GM18511 (cell line): ENCODE measurements around the gene DTX2.
"Not testable (repeated sequence)": the region's sequence is repeated elsewhere in the genome, so short reads cannot be mapped to it uniquely, and the experiment has no call there.

Experiments
- ATAC-seq: cut with Tn5 transposase; IDR thresholded peaks from one replicate; pipeline ENCODE4 v1.9.1; 2021; ENCODE audit warnings: mild to moderate bottlenecking, moderate library complexity; ENCODE audit not compliant: unreplicated experiment

DTX2 gene

DNA sequence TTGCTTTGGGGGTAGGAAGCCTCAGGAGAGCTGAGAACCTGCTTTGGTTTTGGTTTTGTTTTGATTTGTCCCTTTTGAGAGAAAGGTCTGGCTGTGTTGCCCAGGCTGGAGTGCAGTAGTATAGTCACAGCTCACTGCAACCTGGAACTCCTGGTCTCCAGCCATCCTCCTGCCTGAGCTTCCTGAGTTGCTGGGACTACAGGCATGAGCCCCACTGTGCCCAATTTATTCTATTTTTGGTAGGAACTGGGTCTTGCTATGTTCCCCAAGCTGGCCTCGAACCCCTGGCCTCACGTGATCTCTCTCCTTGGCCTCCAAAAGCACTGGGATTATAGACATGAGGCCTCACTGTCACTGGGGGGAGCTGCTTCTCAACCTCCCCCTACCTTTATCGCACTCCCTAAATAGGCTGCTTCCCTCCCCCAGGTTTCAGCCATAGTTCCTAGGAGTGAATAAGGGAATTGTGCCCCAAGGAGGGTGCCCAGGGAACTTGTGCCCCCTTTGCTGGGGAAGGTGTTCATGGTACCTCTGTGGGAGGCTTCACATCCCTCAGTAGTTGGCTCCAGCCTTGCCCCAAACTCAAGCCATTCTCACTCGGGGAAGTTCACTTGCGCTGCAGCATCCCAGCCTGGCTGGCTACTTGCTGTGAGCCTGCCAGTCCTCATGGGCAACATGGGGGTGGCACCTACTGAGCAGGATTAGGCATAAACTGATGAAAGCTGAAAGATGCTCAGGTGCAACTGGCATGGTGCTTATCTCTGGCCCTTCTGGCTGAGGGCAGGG, 18.7 kb upstream of the DTX2 start:
- not testable (repeated sequence) for ATAC-seq

DNA sequence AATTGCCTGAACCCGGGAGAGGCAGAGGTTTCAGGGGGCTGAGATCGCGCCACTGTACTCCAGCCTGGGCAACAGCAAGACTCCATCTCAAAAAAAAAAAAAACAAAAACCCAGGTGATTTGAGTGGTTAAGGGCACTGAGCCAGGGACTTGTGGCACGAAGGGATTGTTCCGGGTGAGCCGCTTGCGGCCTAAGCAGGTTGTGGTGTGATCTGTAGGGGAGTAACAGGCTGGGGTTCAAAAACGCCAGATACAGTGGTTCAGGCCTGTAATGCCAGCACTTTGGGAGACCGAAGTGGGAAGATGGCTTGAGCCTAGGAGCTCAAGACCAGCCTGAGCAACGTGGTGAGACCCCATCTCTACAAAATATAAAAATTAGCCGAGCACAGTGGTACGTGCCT, 17.7 kb upstream of the DTX2 start:
- not testable (repeated sequence) for ATAC-seq

DNA sequence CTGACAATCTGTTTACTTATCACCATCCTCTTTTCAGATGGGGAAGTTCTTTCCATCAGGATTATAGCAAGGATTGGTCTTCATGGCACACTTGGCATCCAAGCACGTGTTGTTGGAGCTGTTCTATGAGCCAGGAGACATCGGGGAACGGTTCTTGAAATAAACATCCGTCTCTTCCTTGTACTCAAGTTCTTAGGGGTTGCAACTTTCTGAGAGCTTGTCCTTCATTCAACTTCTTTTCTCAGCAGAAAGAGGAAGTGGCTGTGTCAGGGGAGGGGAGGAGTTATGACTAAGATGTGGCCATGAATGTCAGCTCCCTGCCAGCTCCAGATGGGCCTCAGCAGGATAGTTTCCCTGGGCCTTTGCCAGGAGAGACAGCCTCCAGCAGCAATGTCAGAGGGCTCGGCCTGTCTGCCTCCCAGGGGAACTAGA, 15.9 kb upstream of the DTX2 start:
- peak; percentile 83 for ATAC-seq

DNA sequence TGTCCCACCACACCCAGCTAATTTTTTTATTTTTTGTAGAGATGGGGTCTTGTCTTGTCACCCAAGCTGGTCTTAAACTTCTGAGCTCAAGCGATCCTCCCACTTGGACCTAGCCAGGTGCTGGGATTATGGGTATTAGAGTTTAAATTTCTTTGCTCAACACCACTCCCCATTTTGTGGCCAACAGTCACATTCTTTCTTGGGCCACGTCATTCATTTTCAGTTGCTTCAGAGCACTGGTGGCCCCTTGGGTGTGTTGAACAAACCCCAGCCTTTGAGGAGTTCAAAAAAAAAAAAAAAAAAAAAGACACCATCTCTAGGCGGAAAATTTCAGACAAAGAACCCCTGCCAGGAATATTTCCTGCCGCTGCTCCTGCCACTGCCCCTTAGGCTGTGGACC, 4.5 kb upstream of the DTX2 start:
- ATAC-seq = not testable (repeated sequence)

DNA sequence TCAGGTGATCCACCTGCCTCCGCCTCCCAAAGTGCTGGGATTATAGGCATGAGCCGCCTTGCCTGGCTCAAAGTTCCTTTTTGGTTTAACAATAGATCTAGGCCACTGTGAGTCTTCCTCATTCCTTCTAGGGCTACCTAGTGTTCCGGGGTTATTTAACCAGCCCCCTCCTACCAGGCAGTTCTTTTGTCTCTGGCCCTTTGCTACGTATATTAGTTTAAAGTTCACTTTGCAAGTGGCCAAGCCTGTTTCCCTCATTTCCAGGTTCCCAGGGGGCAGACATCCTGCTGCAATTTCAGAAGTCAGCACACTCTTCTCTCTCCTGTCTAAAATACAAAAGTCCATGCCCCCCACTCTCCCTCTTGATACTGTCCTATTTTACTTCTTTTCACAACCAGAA, 3.0 kb upstream of the DTX2 start:
- ATAC-seq = not testable (repeated sequence)

DNA sequence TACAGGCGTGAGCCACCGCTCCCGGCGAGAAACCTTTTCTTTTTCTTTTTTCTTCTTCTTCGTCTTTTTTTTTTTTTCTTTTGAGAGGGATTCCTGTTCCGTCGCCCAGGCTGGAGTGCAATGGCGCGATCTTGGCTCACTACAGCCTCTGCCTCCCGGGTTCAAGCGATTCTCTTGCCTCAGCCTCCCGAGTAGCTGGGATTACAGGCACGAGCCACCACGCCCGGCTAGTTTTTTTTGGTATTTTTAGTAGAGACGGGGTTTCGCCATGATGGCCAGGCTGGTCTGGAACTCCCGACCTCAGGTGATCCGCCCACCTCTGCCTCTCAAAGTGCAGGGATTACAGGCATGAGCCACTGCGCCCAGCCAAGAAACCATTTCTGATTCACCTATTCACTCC, 742 bp upstream of the DTX2 start:
- ATAC-seq = not testable (repeated sequence)

DNA sequence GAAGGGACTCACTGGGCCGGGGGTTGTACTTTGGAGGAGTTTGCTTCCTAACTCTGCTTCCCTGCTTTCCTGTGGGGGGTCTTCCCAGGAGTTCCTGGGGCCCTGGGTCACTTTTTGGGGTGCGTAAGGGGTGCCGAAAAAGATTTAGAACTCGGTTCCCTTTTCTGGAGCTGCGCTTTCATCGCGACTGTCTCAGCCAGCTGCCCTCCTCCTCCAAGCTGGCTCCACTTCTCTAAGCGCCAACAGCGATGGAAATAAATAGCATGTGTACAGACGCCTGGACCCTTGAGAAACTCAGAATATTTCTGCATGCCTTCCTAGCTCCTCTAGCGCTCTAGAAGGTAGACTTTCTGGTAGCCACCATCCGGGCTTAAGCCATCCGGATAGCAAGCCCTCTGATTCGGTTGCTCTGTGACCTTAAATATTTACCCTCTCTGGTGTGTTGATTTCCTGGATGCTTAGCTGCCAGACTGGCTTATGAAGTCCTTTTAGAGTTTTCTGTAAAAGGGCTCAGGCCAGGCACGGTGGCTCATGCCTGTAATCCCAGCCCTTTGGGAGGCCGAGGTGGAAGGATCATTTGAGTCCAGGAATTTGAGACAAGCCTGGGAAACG, 868 bp downstream of the DTX2 start:
- ATAC-seq = peak; percentile 16

DNA sequence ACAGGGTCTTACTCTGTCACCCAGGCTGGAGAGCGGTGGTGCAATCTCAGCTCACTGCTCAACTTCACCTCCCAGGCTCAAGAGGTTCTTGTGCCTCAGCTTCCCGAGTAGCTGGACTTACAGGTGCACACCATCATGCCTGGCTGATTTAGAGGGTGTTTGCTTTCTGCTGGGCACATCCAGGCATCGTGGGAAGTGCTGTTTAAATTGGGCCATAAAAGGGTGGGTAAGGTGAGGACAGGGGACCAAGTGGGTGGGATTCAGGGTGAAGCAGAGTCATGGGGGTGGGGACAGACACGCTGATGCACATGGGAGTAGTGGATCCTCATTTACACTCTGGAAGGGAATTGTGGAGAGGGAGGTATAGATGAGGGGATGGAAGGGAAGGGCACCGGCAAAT, 3.5 kb downstream of the DTX2 start:
- ATAC-seq = not testable (repeated sequence)

DNA sequence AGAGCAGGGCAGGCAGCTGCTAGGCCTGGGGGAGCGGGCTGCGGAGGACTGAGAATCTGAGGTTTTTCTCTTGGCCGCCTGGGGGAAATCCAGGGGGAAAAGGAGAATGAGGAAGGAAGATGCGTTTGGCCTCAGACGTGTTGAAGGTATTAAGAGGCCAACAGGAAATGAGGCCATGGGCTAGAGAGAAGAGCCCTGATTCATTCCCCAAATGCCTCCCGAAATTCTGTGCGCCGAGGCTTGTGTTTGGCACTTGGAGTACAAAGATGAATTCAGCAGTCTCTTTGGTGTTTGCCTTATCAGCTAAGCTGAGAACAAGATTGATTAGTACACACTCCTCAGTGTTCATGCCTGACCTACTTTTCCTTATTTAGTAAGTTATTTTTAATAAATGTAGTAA, 4.4 kb downstream of the DTX2 start:
- ATAC-seq = not testable (repeated sequence)

DNA sequence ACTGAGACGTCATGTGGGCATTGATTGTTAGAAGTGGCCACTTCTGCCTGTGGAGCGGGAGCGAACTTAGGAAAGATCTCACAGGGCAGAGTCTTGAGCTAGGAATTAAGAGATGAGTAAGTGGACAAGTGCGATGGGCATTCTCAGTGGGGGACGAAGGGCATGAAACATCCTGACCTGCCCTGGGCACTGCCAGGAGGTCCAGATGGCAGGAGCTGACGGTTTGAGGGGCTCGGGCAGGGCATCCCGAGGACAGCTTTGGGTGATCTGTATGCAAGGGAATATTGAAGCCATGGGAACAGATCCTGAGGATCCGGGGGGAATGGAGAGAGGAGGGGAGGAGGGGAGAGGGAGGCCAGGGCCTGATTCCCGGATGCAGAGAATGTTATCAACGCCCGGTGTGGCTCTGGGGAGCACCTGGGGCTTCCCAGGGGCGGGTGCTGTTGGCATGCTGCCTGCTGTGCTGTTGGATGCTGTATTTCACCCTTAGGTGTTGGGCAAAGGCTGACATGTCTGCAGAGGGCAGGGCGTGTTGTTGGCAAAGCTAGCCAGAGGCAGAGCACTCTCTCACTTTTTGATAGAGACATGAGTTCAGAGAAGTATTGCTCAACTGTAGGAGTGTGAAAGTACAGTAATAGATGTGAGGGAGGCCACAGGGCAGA, 6.4 kb downstream of the DTX2 start:
- not testable (repeated sequence) for ATAC-seq

DNA sequence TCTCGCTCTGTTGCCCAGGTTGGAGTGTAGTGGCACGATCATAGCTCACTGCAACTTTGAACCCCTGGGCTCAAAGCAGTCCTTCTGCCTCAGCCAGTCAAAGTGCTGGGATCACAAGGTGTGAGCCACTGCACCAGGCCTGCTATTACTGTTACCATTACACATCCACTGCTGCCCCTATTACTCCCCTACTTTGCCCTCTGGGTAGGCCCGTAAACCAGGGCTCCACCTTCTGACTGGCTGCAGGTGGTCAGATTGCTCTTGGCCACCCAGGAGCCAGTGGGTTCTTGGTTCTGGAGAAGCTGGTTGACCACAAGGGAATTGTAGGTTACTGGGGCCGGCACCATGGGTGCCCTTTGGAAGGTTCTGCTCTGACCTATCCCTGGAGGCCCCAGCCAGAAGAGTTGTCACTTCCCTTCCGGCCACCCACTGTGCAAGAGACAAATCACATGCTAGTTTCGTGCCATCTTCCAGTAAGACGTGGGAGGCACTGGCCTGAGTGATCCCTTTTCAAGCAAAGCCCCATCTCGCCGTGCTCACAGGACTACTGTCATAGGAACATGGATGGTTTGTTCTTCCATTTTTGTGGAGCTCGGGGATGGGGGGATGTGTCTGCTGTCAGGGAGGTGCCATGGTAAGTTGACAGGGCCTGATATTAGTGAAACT, 10.2 kb downstream of the DTX2 start:
- not testable (repeated sequence) for ATAC-seq

DNA sequence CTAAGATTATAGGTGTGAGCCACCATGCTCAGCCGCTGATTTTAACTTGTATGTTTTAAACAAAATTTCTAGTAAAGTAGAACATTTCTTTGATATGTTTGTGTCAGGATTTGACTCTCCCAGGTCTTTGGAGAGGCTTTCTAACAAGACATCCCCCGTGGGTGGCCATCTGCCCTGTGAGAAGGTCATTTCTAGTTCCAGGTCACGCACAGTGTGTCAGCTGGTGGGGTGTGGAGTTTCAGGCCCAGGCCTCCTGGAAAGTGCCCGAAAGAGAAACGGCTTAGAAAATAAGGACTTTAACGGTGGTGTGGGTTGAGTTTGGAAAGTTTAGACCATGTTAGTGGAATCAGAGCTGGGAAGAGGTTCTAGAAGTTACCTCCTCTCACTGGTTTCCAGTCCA, 11.6 kb downstream of the DTX2 start:
- ATAC-seq = not testable (repeated sequence)

DNA sequence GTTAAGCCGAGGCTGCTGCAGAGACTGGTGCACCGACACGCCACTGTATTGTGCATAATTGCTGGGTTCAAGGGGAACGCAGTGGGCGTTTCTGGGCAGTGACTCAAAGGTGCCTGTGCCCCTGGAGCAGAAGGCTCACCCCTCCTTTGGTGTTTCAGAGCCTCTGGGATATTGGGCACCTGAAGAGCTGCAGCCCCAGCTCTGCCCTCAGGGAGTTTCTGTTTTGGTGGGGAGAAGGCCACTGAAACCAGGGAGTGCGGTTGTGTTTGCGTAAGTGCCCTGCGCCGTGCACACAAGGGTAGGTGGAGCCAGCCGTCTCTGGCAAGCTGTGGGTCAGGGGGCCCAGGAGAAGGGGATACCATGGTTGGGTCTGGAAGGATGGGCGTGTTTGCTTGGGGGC, 14.8 kb downstream of the DTX2 start:
- not testable (repeated sequence) for ATAC-seq

DNA sequence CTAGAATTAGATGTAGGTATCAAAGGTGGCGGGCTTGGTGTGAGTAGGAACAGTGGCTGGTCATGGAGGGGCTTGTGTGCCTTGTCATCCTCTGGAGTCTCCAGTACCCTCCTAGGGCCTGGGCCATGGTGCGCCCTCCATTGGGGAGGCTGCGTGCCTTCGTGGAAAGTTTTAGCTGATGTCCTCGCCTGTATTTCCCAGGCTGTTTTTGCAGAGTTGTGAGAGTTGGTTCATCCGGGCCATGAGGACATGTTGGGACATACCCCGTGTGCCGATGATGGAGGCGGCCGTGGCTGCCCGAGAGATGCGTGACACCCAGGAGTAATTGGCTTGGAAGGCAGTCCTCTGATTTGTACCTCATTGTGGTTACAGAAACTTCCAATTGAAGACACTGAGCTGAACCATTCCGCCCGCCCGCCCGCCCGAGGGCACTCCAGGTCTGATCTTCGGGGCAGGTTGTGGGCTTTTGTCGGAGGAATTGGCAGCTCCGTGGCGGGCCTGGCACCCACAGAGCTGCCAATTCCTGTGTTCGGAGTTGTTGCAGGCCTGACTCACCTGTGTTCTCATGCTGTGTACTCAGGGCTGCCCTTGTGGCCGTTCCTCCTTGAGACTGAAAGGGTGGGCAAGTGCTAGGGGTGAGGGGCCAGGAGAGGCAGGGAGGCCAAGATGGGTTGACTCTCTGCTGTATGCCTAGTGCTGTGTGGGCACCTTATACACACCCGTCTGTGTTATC, 15.4 kb downstream of the DTX2 start:
- ATAC-seq = not testable (repeated sequence)

DNA sequence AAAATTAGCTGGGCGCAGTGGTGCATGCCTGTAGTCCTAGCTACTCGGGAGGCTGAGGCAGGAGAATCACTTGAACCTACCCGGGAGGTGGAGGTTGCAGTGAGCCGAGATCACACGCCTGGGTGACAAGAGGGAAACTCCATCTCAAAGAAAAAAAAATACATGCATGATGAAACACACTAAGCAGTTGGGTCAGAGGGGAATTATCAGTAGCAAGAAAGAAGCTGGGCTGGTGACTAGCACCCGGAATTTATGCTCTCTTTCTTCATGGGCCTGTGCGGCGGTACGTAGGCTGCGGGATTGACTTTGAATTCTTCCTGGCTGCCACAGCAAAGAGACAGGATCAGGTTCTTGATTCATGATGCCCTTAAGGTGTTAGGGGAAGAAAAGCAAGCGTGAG, 18.1 kb downstream of the DTX2 start:
- ATAC-seq = not testable (repeated sequence)

DNA sequence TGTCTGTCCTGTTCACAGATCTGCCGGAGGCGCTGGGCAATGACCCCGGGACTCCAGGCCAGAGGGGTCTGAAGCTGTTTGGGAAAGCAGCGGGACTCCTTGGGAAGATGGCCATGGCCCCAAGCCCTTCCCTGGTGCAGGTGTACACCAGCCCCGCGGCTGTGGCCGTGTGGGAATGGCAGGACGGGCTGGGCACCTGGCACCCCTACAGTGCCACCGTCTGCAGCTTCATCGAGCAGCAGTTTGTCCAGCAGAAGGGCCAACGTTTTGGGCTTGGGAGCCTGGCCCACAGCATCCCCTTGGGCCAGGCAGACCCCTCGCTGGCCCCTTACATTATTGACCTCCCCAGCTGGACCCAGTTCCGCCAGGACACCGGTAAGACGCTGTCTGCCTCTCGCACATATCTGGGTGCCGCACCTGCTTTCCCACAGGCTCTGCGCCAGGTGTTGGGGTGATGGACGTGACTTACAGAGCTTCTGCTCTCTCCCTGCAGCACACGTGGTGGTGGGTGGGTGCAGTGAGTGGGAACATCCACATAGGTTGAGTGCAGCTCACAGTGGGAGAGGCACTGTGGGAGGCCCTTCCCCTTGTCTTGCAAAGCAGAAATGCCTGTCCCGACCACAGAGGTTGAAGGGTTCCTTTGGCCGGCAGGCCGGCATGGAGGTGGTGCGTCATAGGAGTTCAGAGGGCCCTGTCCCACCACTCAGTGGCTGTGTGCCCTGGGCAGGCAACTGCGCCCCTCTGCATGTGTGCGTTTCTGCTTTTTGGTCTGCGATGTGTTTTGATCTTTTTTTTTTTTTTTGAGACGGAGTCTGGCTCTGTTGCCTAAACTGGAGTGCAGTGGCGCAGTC, 19.1 kb downstream of the DTX2 start:
- ATAC-seq = not testable (repeated sequence)

DNA sequence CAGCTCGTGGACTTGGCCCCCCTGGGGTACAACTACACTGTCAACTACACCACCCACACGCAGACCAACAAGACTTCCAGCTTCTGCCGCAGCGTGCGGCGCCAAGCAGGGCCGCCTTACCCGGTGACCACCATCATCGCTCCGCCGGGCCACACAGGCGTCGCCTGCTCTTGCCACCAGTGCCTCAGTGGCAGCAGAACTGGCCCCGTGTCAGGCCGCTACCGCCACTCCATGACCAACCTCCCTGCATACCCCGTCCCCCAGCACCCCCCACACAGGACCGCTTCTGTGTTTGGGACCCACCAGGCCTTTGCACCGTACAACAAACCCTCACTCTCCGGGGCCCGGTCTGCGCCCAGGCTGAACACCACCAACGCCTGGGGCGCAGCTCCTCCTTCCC, 21.2 kb downstream of the DTX2 start:
- ATAC-seq = not testable (repeated sequence)

DNA sequence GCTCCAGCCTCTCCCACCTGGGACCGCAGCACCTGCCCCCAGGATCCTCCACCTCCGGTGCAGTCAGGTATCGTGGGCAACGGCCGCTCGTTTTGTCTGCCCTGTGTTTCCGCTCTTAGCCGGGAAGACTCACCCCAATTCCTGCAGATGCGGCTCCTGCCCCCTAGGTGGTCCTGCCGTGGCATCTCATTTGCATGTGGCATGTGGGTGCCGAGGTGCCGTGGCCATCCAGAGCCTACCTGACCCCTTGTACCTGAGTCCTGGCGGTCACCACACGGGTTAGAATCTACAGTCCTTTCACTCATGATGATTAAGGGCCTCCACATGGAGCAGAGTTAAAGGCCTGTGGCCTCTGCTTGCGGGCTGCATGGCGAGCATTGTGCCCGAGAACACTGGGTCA, 21.6 kb downstream of the DTX2 start:
- not testable (repeated sequence) for ATAC-seq

DNA sequence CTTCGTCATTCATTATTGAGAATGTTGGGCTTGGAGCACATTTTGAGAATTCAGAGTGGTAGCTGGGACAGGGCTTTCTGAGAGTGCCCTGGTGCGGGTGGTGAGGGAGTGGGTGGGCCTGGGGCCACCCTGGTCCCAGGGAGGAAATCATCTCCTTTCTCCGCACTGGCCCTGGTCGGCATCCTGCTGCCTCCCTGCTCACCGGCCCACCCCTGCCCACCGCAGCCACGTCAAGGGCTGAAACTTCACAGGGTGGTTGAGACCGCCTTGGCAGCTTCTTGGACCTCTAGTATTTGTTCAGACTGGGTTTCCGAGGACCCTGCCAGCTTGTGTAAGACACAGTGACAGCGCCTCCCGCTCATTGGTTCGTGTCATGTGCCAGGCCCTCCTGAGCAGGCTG, 22.9 kb downstream of the DTX2 start:
- not testable (repeated sequence) for ATAC-seq
